Measurements from ENCODE around the gene ELK3. TPM values are rescaled to one million over a fixed set of nuclear protein-coding genes. Genes with fewer than 3 reads are reported as not detected.

ELK3 gene
- total and polyA plus RNA-seq, 2 experiments from 2014 or later, result 5.5 to 8.3 TPM

DNA sequence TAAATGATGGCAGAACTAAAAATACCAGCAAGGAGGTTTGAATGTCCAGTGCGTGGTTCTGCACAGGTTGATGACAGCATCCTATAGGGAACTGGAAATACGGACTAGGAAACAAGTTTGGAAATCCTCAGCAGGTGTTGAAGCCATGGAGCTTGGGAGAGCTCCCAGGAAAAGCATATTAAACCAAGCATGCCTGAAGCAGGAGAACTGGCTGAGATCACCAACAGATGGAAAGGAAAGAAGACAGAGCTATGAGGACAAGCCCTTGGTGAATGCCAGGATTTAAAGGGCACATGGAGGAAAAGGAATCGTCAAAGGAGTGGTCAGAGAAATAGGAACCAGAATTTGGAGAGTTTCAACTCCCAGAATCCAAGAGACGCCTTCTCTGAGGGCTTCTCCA is 21.2 kb upstream of the ELK3 start:
- no peak overlapping the region for H3K27ac ChIP-seq (ENCODE audit: low read depth)
- no peaks in the 10 kb centered on the region for H3K79me2 ChIP-seq (replicated peaks; ENCODE audit: insufficient read depth)
- Mint-ChIP-seq H3K36me3 (ENCODE audit: low read depth) (peaks cover 3% of the 10 kb centered on the region; the same call in 1 of the 3 replicates), H3K4me3 (no peak overlapping the region), H3K27ac (no peak overlapping the region), H3K4me1 (no peaks in the 10 kb centered on the region), H3K9me3 (peaks cover 15% of the 10 kb centered on the region; the same call in 2 of the 3 replicates), H3K27me3 (ENCODE audit: insufficient read depth, low read depth, poor library complexity) (no peaks in the 10 kb centered on the region)
- H3K4me3 ChIP-seq, result no peak overlapping the region
- 0 out of 2 replicates have a peak, but pooled peaks cover 5% of the 10 kb centered on the region for H3K36me3 ChIP-seq (ENCODE audit: insufficient read depth)
- DNase-seq (ENCODE audit: low spot score) (no peak), ATAC-seq (no peak)
- TF ChIP-seq, protein P1, sequence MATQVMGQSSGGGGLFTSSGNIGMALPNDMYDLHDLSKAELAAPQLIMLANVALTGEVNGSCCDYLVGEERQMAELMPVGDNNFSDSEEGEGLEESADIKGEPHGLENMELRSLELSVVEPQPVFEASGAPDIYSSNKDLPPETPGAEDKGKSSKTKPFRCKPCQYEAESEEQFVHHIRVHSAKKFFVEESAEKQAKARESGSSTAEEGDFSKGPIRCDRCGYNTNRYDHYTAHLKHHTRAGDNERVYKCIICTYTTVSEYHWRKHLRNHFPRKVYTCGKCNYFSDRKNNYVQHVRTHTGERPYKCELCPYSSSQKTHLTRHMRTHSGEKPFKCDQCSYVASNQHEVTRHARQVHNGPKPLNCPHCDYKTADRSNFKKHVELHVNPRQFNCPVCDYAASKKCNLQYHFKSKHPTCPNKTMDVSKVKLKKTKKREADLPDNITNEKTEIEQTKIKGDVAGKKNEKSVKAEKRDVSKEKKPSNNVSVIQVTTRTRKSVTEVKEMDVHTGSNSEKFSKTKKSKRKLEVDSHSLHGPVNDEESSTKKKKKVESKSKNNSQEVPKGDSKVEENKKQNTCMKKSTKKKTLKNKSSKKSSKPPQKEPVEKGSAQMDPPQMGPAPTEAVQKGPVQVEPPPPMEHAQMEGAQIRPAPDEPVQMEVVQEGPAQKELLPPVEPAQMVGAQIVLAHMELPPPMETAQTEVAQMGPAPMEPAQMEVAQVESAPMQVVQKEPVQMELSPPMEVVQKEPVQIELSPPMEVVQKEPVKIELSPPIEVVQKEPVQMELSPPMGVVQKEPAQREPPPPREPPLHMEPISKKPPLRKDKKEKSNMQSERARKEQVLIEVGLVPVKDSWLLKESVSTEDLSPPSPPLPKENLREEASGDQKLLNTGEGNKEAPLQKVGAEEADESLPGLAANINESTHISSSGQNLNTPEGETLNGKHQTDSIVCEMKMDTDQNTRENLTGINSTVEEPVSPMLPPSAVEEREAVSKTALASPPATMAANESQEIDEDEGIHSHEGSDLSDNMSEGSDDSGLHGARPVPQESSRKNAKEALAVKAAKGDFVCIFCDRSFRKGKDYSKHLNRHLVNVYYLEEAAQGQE (IDR thresholded peaks at IDR 0.05; ENCODE audit: unreplicated experiment), result no peak
- TF ChIP-seq ZNF331 (CRISPR knock-in tag; IDR thresholded peaks at IDR 0.05; ENCODE audit: low read depth), result no peak
- no peak for TF ChIP-seq EZH2 (IDR thresholded peaks at IDR 0.05; ENCODE audit: low read depth, unreplicated experiment)
- TF ChIP-seq, protein P2, sequence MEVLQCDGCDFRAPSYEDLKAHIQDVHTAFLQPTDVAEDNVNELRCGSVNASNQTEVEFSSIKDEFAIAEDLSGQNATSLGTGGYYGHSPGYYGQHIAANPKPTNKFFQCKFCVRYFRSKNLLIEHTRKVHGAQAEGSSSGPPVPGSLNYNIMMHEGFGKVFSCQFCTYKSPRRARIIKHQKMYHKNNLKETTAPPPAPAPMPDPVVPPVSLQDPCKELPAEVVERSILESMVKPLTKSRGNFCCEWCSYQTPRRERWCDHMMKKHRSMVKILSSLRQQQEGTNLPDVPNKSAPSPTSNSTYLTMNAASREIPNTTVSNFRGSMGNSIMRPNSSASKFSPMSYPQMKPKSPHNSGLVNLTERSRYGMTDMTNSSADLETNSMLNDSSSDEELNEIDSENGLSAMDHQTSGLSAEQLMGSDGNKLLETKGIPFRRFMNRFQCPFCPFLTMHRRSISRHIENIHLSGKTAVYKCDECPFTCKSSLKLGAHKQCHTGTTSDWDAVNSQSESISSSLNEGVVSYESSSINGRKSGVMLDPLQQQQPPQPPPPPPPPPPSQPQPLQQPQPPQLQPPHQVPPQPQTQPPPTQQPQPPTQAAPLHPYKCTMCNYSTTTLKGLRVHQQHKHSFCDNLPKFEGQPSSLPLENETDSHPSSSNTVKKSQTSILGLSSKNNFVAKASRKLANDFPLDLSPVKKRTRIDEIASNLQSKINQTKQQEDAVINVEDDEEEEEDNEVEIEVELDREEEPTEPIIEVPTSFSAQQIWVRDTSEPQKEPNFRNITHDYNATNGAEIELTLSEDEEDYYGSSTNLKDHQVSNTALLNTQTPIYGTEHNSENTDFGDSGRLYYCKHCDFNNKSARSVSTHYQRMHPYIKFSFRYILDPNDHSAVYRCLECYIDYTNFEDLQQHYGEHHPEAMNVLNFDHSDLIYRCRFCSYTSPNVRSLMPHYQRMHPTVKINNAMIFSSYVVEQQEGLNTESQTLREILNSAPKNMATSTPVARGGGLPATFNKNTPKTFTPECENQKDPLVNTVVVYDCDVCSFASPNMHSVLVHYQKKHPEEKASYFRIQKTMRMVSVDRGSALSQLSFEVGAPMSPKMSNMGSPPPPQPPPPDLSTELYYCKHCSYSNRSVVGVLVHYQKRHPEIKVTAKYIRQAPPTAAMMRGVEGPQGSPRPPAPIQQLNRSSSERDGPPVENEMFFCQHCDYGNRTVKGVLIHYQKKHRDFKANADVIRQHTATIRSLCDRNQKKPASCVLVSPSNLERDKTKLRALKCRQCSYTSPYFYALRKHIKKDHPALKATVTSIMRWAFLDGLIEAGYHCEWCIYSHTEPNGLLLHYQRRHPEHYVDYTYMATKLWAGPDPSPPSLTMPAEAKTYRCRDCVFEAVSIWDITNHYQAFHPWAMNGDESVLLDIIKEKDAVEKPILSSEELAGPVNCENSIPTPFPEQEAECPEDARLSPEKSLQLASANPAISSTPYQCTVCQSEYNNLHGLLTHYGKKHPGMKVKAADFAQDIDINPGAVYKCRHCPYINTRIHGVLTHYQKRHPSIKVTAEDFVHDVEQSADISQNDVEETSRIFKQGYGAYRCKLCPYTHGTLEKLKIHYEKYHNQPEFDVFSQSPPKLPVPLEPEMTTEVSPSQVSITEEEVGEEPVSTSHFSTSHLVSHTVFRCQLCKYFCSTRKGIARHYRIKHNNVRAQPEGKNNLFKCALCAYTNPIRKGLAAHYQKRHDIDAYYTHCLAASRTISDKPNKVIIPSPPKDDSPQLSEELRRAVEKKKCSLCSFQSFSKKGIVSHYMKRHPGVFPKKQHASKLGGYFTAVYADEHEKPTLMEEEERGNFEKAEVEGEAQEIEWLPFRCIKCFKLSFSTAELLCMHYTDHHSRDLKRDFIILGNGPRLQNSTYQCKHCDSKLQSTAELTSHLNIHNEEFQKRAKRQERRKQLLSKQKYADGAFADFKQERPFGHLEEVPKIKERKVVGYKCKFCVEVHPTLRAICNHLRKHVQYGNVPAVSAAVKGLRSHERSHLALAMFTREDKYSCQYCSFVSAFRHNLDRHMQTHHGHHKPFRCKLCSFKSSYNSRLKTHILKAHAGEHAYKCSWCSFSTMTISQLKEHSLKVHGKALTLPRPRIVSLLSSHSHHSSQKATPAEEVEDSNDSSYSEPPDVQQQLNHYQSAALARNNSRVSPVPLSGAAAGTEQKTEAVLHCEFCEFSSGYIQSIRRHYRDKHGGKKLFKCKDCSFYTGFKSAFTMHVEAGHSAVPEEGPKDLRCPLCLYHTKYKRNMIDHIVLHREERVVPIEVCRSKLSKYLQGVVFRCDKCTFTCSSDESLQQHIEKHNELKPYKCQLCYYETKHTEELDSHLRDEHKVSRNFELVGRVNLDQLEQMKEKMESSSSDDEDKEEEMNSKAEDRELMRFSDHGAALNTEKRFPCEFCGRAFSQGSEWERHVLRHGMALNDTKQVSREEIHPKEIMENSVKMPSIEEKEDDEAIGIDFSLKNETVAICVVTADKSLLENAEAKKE (CRISPR knock-in tag; IDR thresholded peaks at IDR 0.05), result no peak
- TF ChIP-seq, protein P3, sequence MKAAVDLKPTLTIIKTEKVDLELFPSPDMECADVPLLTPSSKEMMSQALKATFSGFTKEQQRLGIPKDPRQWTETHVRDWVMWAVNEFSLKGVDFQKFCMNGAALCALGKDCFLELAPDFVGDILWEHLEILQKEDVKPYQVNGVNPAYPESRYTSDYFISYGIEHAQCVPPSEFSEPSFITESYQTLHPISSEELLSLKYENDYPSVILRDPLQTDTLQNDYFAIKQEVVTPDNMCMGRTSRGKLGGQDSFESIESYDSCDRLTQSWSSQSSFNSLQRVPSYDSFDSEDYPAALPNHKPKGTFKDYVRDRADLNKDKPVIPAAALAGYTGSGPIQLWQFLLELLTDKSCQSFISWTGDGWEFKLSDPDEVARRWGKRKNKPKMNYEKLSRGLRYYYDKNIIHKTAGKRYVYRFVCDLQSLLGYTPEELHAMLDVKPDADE (IDR thresholded peaks at IDR 0.05), result no peak
- TF ChIP-seq EZH2phosphoT487 (IDR thresholded peaks at IDR 0.05; ENCODE audit: unreplicated experiment), result no peak
- no peak for TF ChIP-seq NANOG (IDR thresholded peaks at IDR 0.05; ENCODE audit: borderline replicate concordance)
- TF ChIP-seq POLR2AphosphoS5 (IDR thresholded peaks at IDR 0.05; ENCODE audit: low read depth), result no peak
- TF ChIP-seq CREB1 (CRISPR knock-in tag; IDR thresholded peaks at IDR 0.05; ENCODE audit: low read depth), result no peak
- no peak for TF ChIP-seq ZNF114 (CRISPR knock-in tag; IDR thresholded peaks at IDR 0.05)
- no peak for TF ChIP-seq STAT1 (IDR thresholded peaks at IDR 0.05; ENCODE audit: unreplicated experiment)
- TF ChIP-seq JUNB (IDR thresholded peaks at IDR 0.05; ENCODE audit: unreplicated experiment), result no peak
- TF ChIP-seq, protein P4, sequence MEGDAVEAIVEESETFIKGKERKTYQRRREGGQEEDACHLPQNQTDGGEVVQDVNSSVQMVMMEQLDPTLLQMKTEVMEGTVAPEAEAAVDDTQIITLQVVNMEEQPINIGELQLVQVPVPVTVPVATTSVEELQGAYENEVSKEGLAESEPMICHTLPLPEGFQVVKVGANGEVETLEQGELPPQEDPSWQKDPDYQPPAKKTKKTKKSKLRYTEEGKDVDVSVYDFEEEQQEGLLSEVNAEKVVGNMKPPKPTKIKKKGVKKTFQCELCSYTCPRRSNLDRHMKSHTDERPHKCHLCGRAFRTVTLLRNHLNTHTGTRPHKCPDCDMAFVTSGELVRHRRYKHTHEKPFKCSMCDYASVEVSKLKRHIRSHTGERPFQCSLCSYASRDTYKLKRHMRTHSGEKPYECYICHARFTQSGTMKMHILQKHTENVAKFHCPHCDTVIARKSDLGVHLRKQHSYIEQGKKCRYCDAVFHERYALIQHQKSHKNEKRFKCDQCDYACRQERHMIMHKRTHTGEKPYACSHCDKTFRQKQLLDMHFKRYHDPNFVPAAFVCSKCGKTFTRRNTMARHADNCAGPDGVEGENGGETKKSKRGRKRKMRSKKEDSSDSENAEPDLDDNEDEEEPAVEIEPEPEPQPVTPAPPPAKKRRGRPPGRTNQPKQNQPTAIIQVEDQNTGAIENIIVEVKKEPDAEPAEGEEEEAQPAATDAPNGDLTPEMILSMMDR (conservative IDR thresholded peaks at IDR 0.05; ENCODE audit: low read depth in 2 of 2), result no peak
- H2AFZ ChIP-seq, result no peak overlapping the region
- no peaks in the 10 kb centered on the region for H3F3A ChIP-seq (replicated peaks; ENCODE audit: low read depth)
- no peaks in the 10 kb centered on the region; the same call in 1 of the 2 replicates for H3K9me2 ChIP-seq (ENCODE audit: insufficient read depth)
- no peaks in the 10 kb centered on the region for H4K20me1 ChIP-seq (replicated peaks; ENCODE audit: insufficient read depth)
- H3K4me2 ChIP-seq, result no peak overlapping the region
- H3K27me3 ChIP-seq (ENCODE audit: insufficient read depth), result no peaks in the 10 kb centered on the region
- H3K4me1 ChIP-seq (ENCODE audit: insufficient read depth), result no peaks in the 10 kb centered on the region

Measured in GM23338 (cell line).